HepG2 (cell line): ENCODE measurements around the gene TSPAN31. TPM values are rescaled to one million over a fixed set of nuclear protein-coding genes. Genes with fewer than 3 reads are reported as not detected.

Experiments
- ARNT2 ChIP-seq: sonication (generic); formaldehyde crosslinking; IDR thresholded peaks from 2 replicates; pipeline ENCODE4 v1.8.0; 2022; ENCODE audit warnings: mild to moderate bottlenecking, low read depth, missing genetic modification reagents, moderate library complexity
- ATM ChIP-seq: fragments of 450-650 bp; IDR thresholded peaks from 2 replicates; pipeline ENCODE4 v1.7.1; 2017; ENCODE audit warnings: mild to moderate bottlenecking, borderline replicate concordance
- GABPB1 ChIP-seq: IDR thresholded peaks from 2 replicates; pipeline ENCODE4 v1.6.1; 2016; ENCODE audit warnings: mild to moderate bottlenecking, missing genetic modification reagents, moderate library complexity, missing compliant biosample characterization
- HOXA7 ChIP-seq: sonication (generic); formaldehyde crosslinking; IDR thresholded peaks from 2 replicates; pipeline ENCODE4 v1.8.1; 2022; ENCODE audit warnings: mild to moderate bottlenecking, missing genetic modification reagents, moderate library complexity
- JARID2 ChIP-seq: sonication (generic); formaldehyde crosslinking; IDR thresholded peaks from 2 replicates; pipeline ENCODE4 v1.8.1; 2023; ENCODE audit warnings: missing genetic modification reagents, inconsistent platforms; ENCODE audit not compliant: insufficient replicate concordance
- KLF6 ChIP-seq: IDR thresholded peaks from 2 replicates; pipeline ENCODE4 v1.8.0; 2016; ENCODE audit warnings: missing biosample characterization, missing genetic modification reagents
- MIER3 ChIP-seq: IDR thresholded peaks from 2 replicates; pipeline ENCODE4 v1.6.1; 2016; ENCODE audit warnings: missing compliant biosample characterization, borderline replicate concordance
- NAIF1 ChIP-seq: sonication (generic); formaldehyde crosslinking; IDR thresholded peaks from 2 replicates; pipeline ENCODE4 v1.5.0; 2020; ENCODE audit warnings: mild to moderate bottlenecking, missing genetic modification reagents, borderline replicate concordance
- NFE2 ChIP-seq: sonication (generic); formaldehyde crosslinking; IDR thresholded peaks from 2 replicates; pipeline ENCODE4 v1.4.0; 2020; ENCODE audit warnings: missing genetic modification reagents
- RNF2 ChIP-seq: fragments of 450-650 bp; conservative IDR thresholded peaks from 2 replicates; pipeline ENCODE4 v1.6.1; 2016; ENCODE audit warnings: low read depth
- SETDB1 ChIP-seq: sonication (generic); formaldehyde crosslinking; IDR thresholded peaks from 2 replicates; pipeline ENCODE4 v1.5.1; 2020; ENCODE audit warnings: missing genetic modification reagents, mild to moderate bottlenecking, borderline replicate concordance
- SNRNP70 ChIP-seq: fragments of 200-400 bp; formaldehyde crosslinking; IDR thresholded peaks from 2 replicates; pipeline ENCODE4 v1.6.1; 2017; ENCODE audit warnings: mild to moderate bottlenecking, low read depth, low read length, moderate library complexity
- ZBTB38 ChIP-seq: sonication (generic); formaldehyde crosslinking; IDR thresholded peaks from 2 replicates; pipeline ENCODE4 v1.5.1; 2020; ENCODE audit warnings: mild to moderate bottlenecking, missing genetic modification reagents
- ZKSCAN8 ChIP-seq: IDR thresholded peaks from 2 replicates; pipeline ENCODE4 v1.6.1; 2016; ENCODE audit warnings: borderline replicate concordance, missing genetic modification reagents, missing compliant biosample characterization
- ZNF12 ChIP-seq: sonication (generic); formaldehyde crosslinking; IDR thresholded peaks from 2 replicates; pipeline ENCODE4 v1.5.0; 2020; ENCODE audit warnings: missing genetic modification reagents
- ZNF343 ChIP-seq: sonication (generic); formaldehyde crosslinking; IDR thresholded peaks from 2 replicates; pipeline ENCODE4 v1.4.0; 2020; ENCODE audit warnings: mild to moderate bottlenecking, missing genetic modification reagents
- ZNF678 ChIP-seq: sonication (generic); formaldehyde crosslinking; IDR thresholded peaks from 2 replicates; pipeline ENCODE4 v1.4.0; 2020; ENCODE audit warnings: mild to moderate bottlenecking, missing genetic modification reagents
- ZNF782 ChIP-seq: sonication (generic); formaldehyde crosslinking; IDR thresholded peaks from 2 replicates; pipeline ENCODE4 v1.4.0; 2020; ENCODE audit warnings: missing genetic modification reagents, mild to moderate bottlenecking, borderline replicate concordance
- ZSCAN30 ChIP-seq: sonication (generic); formaldehyde crosslinking; IDR thresholded peaks from 2 replicates; pipeline ENCODE4 v1.5.0; 2020; ENCODE audit warnings: mild to moderate bottlenecking, missing genetic modification reagents
- polyA plus RNA-seq, 8 experiments: library from polyadenylated mRNA; depleted of rRNA in 3 of 8; stranded (reverse) in 7 of 8; unstranded in 1 of 8; fragments of >200 nt; fragmentation: Illumina TruSeq in 4 of 8; extraction: Trizol in 4 of 8; gene quantifications; 2 replicates each; pipeline versions ENCODE4 v1.2.1 to v1.2.3, GENCODE V29; 2011 to 2016; ENCODE audit warnings: low read depth in 4 of 8, missing spikeins in 1 of 8, mixed read lengths in 1 of 8; ENCODE audit not compliant: insufficient read depth in 1 of 8
- total RNA-seq, 5 experiments: library from RNA; depleted of rRNA; stranded (reverse); fragments of >200 nt; fragmentation: Illumina TruSeq; extraction: Trizol; gene quantifications; 2 replicates each; pipeline ENCODE4 v1.2.3, GENCODE V29; 2016; ENCODE audit warnings: low read depth in 1 of 5
- TF ChIP-seq, protein P1 (sequence below): sonication (generic); formaldehyde crosslinking; IDR thresholded peaks from 2 replicates; pipeline ENCODE4 v1.5.1; 2020; ENCODE audit warnings: missing genetic modification reagents, mild to moderate bottlenecking, borderline replicate concordance
- TF ChIP-seq, protein P2 (sequence below): IDR thresholded peaks from 2 replicates; pipeline ENCODE4 v1.6.1; 2016; ENCODE audit warnings: missing genetic modification reagents, missing compliant biosample characterization
- TF ChIP-seq, protein P3 (sequence below): IDR thresholded peaks from 2 replicates; pipeline ENCODE4 v1.6.1; 2018; ENCODE audit warnings: missing genetic modification reagents
- TF ChIP-seq, protein P4 (sequence below): sonication (generic); formaldehyde crosslinking; IDR thresholded peaks from 2 replicates; pipeline ENCODE4 v1.4.0; 2020; ENCODE audit warnings: missing genetic modification reagents

Gene TSPAN31
- total and polyA plus RNA-seq, 2 of the 13 experiments (the other 11 are each of a cell fraction or from before 2014, with no cell fraction given): 10.4 to 24.6 TPM

DNA sequence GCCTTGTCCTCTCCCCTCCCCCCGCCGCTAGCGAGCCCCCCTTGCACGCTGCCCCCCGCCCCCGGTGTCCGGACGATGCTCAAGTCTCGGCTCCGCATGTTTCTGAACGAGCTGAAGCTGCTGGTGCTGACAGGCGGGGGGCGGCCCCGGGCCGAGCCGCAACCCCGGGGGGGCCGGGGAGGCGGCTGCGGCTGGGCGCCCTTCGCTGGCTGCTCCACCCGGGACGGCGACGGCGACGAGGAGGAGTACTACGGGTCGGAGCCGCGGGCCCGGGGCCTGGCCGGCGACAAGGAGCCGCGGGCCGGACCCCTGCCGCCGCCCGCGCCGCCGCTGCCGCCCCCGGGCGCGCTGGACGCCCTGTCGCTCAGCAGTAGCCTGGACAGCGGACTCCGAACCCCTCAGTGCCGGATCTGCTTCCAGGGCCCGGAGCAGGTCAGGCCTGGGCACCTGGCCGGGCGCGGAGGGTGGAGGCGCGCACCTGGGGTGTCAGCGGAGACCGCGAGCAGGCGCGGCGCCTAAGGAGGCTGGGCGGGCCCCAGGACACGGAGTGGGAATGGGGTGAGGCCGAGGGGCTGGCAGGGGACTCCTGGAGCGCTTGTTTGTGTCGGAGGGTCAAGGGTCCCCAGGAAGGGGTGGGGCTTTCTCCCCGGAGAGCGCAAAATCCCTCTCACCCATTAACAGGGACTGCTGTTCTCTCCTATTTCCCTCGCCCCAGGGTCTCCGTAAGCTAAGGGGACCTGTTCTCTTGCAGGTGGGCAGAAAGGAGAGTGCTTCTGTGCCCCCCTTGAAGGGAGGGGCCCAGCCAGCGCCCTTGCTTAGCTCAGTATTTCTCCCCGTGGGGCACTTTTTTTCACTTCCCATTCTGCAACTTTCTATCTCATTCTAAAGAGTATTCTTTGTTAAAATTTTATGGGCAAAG, 10.9 kb downstream of the TSPAN31 start (continued):
- TF ChIP-seq, protein P1, sequence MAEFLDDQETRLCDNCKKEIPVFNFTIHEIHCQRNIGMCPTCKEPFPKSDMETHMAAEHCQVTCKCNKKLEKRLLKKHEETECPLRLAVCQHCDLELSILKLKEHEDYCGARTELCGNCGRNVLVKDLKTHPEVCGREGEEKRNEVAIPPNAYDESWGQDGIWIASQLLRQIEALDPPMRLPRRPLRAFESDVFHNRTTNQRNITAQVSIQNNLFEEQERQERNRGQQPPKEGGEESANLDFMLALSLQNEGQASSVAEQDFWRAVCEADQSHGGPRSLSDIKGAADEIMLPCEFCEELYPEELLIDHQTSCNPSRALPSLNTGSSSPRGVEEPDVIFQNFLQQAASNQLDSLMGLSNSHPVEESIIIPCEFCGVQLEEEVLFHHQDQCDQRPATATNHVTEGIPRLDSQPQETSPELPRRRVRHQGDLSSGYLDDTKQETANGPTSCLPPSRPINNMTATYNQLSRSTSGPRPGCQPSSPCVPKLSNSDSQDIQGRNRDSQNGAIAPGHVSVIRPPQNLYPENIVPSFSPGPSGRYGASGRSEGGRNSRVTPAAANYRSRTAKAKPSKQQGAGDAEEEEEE (CRISPR knock-in tag): no peak
- no peak for TF ChIP-seq ZNF678
- TF ChIP-seq JARID2 (CRISPR knock-in tag): no peak
- TF ChIP-seq ZNF12 (CRISPR knock-in tag): no peak
- TF ChIP-seq, protein P2, sequence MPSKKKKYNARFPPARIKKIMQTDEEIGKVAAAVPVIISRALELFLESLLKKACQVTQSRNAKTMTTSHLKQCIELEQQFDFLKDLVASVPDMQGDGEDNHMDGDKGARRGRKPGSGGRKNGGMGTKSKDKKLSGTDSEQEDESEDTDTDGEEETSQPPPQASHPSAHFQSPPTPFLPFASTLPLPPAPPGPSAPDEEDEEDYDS: peak; percentile 63
- TF ChIP-seq KLF6 (CRISPR knock-in tag): 0 out of 2 replicates have a peak, but pooled peaks have one; percentile 51
- no peak for TF ChIP-seq HOXA7 (CRISPR knock-in tag)
- no peak for TF ChIP-seq ZSCAN30
- TF ChIP-seq ARNT2 (CRISPR knock-in tag): peak; percentile 73; the same call in 1 of the 2 replicates
- no peak for TF ChIP-seq RNF2
- TF ChIP-seq SNRNP70: no peak
- TF ChIP-seq ZKSCAN8: no peak
- no peak for TF ChIP-seq NFE2 (CRISPR knock-in tag)
- TF ChIP-seq ZBTB38: no peak
- no peak for TF ChIP-seq NAIF1
- no peak for TF ChIP-seq ZNF343 (CRISPR knock-in tag)
- TF ChIP-seq, protein P3, sequence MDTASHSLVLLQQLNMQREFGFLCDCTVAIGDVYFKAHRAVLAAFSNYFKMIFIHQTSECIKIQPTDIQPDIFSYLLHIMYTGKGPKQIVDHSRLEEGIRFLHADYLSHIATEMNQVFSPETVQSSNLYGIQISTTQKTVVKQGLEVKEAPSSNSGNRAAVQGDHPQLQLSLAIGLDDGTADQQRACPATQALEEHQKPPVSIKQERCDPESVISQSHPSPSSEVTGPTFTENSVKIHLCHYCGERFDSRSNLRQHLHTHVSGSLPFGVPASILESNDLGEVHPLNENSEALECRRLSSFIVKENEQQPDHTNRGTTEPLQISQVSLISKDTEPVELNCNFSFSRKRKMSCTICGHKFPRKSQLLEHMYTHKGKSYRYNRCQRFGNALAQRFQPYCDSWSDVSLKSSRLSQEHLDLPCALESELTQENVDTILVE (CRISPR knock-in tag): peak; percentile 21; the same call in 1 of the 2 replicates
- no peak for TF ChIP-seq ZNF782 (CRISPR knock-in tag)
- TF ChIP-seq GABPB1 (CRISPR knock-in tag): peak; percentile 79
- no peak for TF ChIP-seq ATM
- TF ChIP-seq, protein P4, sequence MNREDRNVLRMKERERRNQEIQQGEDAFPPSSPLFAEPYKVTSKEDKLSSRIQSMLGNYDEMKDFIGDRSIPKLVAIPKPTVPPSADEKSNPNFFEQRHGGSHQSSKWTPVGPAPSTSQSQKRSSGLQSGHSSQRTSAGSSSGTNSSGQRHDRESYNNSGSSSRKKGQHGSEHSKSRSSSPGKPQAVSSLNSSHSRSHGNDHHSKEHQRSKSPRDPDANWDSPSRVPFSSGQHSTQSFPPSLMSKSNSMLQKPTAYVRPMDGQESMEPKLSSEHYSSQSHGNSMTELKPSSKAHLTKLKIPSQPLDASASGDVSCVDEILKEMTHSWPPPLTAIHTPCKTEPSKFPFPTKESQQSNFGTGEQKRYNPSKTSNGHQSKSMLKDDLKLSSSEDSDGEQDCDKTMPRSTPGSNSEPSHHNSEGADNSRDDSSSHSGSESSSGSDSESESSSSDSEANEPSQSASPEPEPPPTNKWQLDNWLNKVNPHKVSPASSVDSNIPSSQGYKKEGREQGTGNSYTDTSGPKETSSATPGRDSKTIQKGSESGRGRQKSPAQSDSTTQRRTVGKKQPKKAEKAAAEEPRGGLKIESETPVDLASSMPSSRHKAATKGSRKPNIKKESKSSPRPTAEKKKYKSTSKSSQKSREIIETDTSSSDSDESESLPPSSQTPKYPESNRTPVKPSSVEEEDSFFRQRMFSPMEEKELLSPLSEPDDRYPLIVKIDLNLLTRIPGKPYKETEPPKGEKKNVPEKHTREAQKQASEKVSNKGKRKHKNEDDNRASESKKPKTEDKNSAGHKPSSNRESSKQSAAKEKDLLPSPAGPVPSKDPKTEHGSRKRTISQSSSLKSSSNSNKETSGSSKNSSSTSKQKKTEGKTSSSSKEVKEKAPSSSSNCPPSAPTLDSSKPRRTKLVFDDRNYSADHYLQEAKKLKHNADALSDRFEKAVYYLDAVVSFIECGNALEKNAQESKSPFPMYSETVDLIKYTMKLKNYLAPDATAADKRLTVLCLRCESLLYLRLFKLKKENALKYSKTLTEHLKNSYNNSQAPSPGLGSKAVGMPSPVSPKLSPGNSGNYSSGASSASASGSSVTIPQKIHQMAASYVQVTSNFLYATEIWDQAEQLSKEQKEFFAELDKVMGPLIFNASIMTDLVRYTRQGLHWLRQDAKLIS (CRISPR knock-in tag): 0 out of 2 replicates have a peak, but pooled peaks have one; percentile 32
- TF ChIP-seq SETDB1 (CRISPR knock-in tag): no peak
- TF ChIP-seq MIER3: no peak
